ENCODE measurements around the gene GVQW3.

GVQW3 gene

GRCh38 chr11:76448506-76448905 lies 67.4 kb downstream of the GVQW3 start:
- DNase-seq, result no peak

- no peak for DNase-seq
Measured at GRCh38 chr11:76453248-76453647, 72.1 kb downstream of the GVQW3 start.

- DNase-seq, result no peak
Measured at GRCh38 chr11:76455331-76455730, 74.2 kb downstream of the GVQW3 start.

GRCh38 chr11:76455931-76456330 lies 74.8 kb downstream of the GVQW3 start:
- no peak for DNase-seq

GRCh38 chr11:76456571-76456970 lies 75.4 kb downstream of the GVQW3 start:
- no peak for DNase-seq

Data from HCEC 1CT (cell line).